ENCODE measurements around the gene PTPRD. TPM values are rescaled to one million over a fixed set of nuclear protein-coding genes. Genes with fewer than 3 reads are reported as not detected.

PTPRD gene
- total RNA-seq, 1 experiment from 2014 or later = 32.5 TPM

DNA sequence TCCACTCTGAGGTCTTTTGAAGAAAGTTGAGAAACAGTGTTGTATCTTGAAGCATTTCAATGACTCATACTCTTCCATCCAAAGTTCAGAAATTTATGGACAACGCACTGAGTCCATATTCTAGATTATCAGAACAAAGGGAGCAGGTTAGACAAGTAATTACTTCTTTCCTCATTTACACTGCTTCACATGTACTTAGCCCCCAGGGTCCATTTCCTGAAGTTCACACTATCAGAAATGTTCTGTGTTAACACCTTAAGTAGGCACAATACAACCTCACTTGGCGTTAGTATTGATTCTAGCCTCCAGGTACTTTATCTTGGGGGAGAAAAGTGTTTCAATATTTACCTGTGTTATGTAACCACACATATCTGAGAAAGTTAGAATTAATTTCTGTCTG is 2325.3 kb downstream of the PTPRD start:
- Histone ChIP-seq H4K8ac (replicated peaks; ENCODE audit: insufficient read length, low read depth, low read length) (no peak overlapping the region), H2BK12ac (ENCODE audit: insufficient read length, low read depth, low read length) (no peak overlapping the region), H3K23me2 (ENCODE audit: insufficient read length, low read depth, low read length, poor library complexity, severe bottlenecking) (no peaks in the 10 kb centered on the region), H3K79me1 (ENCODE audit: insufficient read depth, low read depth, low read length, poor library complexity, severe bottlenecking) (no peaks in the 10 kb centered on the region), H2BK5ac (ENCODE audit: insufficient read length, low read length) (no peak overlapping the region), H4K5ac (ENCODE audit: insufficient read length, low read depth, low read length) (no peak overlapping the region), H3K23ac (ENCODE audit: insufficient read length, low read depth, low read length) (no peak overlapping the region), H3K27me3 (ENCODE audit: insufficient read depth, low read length) (no peaks in the 10 kb centered on the region), H3K14ac (ENCODE audit: insufficient read depth, low read length) (no peak overlapping the region), H3K4me2 (ENCODE audit: insufficient read depth, insufficient read length, low read length) (no peak overlapping the region), H3K9ac (ENCODE audit: extremely low read depth, insufficient read length, low read length) (no peak overlapping the region), H2BK15ac (ENCODE audit: low read depth, low read length) (no peak overlapping the region), H2AK5ac (ENCODE audit: insufficient read length, low read length) (no peak overlapping the region), H3K27ac (ENCODE audit: insufficient read length, low read depth, low read length) (no peak overlapping the region), H3K79me2 (ENCODE audit: insufficient read depth, low read length) (no peaks in the 10 kb centered on the region), H3K4ac (ENCODE audit: low read depth, low read length) (no peak overlapping the region), H3K4me1 (ENCODE audit: insufficient read depth, low read length) (no peaks in the 10 kb centered on the region), H2BK120ac (ENCODE audit: low read depth, low read length, poor library complexity, severe bottlenecking) (no peak overlapping the region), H2AFZ (ENCODE audit: low read length) (no peak overlapping the region), H4K20me1 (ENCODE audit: control insufficient read depth, insufficient read depth, insufficient read length) (no peaks in the 10 kb centered on the region), H3K56ac (ENCODE audit: insufficient read length, low read depth, low read length) (no peak overlapping the region), H3K18ac (ENCODE audit: insufficient read length, low read depth, low read length) (no peak overlapping the region), H4K91ac (ENCODE audit: insufficient read length, low read depth, low read length) (no peak overlapping the region), H2BK20ac (ENCODE audit: low read depth, low read length, poor library complexity, severe bottlenecking) (no peak overlapping the region), H3T11ph (ENCODE audit: low read length) (no peak overlapping the region), H3K9me3 (ENCODE audit: control insufficient read depth, low read depth, low read length) (no peaks in the 10 kb centered on the region)
- H3K9me3 Mint-ChIP-seq = no peaks in the 10 kb centered on the region
- H3K4me1 Mint-ChIP-seq = peaks cover 3 to 6% of the 10 kb centered on the region in 2 experiments; a peak in 2 of 4 replicates
- no CpG with 5 or more reads among the region's 2 CpGs for WGBS (ENCODE audit: extremely low coverage, insufficient read length, low lambda C conversion rate)
- no peak for DNase-seq
- H3K27me3 Mint-ChIP-seq (ENCODE audit: low read depth) = no peaks in the 10 kb centered on the region
- H3K27ac Mint-ChIP-seq = no peak overlapping the region
- TF ChIP-seq, protein P1, sequence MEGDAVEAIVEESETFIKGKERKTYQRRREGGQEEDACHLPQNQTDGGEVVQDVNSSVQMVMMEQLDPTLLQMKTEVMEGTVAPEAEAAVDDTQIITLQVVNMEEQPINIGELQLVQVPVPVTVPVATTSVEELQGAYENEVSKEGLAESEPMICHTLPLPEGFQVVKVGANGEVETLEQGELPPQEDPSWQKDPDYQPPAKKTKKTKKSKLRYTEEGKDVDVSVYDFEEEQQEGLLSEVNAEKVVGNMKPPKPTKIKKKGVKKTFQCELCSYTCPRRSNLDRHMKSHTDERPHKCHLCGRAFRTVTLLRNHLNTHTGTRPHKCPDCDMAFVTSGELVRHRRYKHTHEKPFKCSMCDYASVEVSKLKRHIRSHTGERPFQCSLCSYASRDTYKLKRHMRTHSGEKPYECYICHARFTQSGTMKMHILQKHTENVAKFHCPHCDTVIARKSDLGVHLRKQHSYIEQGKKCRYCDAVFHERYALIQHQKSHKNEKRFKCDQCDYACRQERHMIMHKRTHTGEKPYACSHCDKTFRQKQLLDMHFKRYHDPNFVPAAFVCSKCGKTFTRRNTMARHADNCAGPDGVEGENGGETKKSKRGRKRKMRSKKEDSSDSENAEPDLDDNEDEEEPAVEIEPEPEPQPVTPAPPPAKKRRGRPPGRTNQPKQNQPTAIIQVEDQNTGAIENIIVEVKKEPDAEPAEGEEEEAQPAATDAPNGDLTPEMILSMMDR (conservative IDR thresholded peaks at IDR 0.05) = no peak
- H3K4me3 Mint-ChIP-seq = no peak overlapping the region
- no peaks in the 10 kb centered on the region for H3K36me3 Mint-ChIP-seq (ENCODE audit: insufficient read depth in 1 of 3, low read depth in 3 of 3)

Measured in H9 (cell line).